Activated T-cell treated with anti-CD3 and anti-CD28 coated beads for 4 hours (primary cell): Measurements from ENCODE around the gene SPATC1L.

Source experiments
- DNase-seq: peaks from one replicate; pipeline ENCODE4 v3.0.0-alpha.2; 2020

SPATC1L gene

DNA sequence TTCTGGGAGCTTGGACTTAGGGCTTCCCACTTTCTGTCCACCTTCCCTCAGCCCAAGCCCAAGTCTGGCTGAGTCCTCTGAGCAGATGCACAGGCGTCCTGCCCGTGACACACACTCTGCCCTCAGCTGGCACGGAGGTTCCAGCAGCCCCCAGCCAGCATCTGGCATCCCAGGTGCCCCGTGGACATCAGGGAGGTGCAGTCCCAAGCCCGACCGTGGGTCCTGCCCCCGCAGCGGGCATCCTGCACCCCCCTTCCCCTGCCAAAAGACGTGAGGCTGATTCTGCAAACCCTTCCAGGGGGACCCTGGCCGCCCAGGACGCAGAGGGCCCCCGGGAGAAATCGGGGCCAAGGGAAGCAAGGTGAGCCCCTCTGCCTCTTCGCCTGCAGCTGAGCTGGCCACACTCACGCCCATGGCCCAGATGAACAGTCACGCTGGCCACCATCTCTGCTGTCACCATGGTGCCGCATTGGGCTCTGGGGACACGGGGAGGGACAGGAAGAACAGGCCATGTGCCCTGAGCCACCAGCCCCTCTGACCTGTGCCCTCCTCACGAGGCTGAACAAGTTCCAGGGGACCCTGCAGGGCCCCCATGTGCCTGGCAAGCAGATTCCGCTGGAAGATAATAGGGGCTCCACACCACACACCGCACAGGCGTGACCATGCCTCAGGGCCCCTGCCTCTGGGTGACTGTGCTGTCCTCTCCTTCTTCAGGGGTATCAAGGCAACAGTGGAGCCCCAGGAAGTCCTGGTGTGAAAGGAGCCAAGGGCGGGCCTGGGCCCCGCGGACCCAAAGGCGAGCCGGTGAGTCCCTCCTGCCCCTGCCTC lies 65.7 kb downstream of the SPATC1L start:
- no peak for DNase-seq

DNA sequence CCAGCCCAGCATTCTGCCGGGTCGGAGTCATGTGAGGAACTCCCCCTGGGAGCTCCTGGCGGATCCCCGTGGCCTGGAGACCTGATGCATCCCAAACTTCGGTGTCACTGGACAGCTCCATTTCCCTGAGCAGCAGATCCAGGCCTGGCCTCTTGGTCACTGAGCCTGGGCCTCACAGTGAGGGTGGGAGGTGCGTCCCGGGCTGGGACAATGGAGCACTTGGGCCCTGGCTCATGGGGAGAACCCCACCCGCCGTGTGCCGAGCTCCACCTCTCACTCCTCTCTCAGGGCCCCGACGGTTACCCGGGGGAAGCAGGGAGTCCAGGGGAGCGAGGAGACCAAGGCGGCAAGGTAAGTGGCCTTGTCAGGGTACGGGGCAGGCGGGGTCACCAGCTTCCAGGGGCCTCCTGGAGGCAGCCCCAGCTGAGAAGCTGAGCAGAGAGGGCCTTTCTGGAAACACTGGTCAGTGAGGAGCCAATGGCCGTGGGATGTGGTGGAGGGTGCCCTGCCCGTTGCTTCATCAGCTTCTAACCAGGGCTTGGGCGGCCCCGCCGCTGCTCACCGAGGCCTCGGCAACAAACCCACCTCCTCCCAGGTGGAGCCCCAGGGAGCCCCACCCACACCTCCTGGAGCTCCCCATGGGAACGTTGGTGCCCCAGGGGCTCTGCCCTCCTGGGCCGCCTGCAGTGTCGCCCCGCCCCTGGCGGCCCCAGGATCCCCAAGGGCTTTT lies 66.5 kb downstream of the SPATC1L start:
- no peak for DNase-seq

DNA sequence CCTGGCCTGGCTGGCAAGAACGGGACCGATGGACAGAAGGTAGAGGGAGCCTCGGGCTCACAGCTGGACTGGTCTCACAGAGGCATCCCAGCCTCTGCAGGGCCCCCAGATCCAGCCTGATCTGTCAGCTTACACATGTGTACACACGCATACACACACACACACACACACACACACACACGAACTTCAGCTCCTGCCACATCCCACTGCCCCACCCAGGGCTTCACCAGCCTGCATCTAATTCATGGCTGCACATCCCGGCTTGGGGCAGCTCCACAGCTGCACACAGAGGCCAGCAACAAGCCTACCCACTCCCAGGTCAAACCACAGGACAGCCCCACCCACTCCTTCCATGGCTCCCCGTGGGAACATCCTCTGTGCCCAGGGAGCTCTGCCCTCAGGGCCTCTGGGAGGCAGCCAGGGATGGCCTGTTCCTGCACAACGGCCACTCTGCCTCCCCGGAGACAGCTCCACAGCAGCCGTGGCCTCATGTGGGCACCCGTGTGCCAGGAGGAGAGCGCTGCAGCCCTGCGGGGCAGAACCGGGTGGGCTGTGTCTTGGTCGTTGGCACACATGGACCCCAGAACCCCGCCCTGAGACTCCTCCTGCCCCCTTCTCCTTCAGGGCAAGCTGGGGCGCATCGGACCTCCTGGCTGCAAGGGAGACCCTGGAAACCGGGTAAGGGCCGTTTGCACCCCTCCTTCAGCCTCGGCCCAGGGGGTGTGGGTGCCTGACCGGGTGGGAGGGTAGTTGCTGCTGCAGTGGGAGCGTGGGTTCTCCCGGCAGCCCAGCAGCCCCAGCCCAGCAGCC lies 67.3 kb downstream of the SPATC1L start:
- no peak for DNase-seq

DNA sequence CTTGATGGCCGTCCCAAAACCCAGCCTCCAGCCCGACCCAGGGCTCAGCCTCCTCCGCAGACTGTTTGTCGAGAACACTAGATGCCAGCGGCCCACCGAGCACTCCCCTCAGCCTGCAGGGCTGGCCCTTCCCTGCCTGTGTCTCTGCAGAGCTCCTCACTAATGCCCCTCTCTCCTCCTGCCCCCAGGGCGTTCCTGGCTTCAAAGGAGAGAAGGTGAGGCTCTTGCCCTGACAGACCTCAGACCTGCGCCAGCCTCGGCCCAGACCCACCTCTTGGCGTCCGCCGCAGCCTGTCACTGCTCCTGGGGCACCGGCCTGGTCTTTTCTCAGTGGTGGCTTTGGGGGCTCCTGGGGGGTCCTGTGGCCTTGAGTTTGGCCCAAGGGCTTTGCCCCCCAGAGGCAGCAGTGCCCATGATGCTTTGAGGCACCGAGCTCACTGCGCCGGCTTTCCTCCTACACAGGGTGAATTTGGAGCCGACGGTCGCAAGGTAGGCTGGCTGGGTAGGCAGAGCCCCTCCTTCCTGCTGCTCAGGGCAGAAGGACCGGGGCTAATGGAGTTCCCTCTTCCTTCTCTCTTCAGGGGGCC lies 68.0 kb downstream of the SPATC1L start:
- no peak for DNase-seq

DNA sequence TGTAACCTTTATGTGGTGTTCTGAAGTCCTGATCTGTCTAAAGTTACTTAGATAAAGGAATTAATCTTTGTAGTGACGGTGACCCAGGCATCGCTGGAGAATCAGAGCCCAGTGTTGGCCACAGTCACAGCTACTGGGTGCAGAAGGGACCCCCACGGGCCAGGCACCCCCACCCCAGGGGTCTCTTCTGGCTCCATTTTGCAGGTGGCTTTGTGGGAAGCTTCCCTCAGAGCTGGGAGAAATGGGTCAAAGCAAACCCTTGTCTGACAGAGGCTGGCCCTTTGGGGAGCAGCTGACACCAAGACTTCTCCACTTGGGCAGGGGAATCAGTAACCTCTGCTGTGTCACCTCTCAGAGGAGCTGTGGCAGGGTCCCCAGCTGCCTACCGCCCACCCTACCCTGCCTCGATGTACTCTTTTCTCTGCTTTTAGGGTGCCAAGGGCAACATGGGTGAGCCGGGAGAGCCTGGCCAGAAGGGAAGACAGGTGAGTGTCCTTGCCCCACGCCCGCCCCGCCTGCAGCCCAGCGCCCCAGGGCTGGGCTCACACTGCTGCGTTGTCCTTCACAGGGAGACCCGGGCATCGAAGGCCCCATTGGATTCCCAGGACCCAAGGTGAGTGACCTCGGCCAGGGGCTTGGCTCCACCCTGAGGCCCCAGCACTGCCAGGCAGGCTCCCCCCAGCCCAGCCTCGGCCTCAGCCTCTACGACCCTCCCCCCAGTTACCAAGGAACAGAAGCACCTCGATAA lies 68.6 kb downstream of the SPATC1L start:
- no peak for DNase-seq

DNA sequence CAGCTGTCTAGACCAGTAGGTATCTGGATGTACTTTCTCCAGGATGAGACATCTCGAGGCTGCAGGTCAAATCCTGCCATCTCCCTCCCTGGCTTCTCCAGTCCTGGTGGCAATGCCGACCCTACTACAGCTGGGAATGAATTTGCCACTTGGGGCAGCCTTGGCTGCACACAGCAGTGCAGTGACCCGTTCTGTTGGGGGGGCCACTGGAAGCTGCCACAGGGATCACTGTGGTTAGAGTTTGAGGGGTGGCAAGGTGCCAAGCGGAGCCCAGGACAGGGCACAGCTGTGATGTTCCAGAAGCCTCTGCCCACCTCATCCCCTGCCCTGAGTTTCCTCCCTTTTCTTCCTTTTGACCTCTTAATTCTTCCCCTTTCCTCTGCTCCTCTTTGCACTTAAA lies 69.3 kb downstream of the SPATC1L start:
- DNase-seq = no peak

DNA sequence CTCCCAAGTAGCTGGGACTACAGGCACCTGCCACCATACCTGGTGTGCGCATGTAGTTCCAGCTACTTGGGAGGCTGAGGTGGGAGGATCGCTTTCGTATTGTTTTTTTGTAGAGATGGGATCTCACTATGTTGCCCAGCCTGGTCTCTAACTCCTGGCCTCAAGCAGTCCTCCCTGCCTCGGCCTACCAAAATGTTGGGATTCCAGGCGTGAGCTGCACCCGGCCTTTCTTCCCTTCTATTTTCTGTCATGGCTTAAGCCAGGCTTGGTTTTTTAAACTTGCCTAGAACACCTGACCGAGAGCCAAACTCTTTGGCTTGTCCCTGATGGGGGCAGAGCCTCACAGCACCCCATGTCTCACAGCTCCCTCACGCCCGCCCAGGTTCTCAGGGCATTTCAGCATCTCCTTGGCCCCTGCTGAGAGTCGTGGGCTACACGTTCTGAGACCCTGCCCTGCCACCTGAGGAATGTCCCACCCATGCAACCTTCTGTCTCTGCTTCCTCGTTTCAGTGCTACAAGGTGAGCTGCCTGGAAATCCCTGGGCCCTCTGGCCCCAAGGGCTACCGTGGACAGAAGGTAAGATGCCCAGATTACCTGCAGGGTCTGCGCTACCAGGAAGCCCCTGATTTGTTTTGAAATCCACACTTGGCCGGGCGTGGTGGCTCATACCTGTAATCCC lies 70.6 kb downstream of the SPATC1L start:
- no peak for DNase-seq

DNA sequence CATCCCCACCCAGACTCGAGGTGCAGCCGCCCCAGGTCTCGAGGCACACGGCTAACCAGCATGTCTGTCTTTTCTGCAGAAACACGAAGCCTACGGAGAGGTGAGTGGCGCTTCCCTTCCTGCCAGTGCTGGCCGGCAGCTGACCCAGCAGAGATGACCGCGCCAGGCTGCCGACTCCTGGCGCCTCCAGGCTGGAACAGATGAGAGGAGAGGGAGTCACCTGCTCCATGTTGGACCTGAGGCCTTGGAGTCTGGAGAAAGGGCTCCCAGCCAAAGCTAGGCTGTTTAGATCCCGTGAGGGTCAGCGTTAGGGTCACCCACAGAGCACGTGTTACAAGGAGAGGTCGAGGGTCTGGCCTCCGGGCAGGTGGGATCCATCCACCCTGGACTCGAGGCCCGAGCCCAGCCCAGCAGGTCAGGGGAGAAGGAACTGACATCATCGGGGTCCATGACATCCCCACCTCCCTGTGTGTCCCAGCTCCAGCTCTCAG lies 71.5 kb downstream of the SPATC1L start:
- DNase-seq = no peak

DNA sequence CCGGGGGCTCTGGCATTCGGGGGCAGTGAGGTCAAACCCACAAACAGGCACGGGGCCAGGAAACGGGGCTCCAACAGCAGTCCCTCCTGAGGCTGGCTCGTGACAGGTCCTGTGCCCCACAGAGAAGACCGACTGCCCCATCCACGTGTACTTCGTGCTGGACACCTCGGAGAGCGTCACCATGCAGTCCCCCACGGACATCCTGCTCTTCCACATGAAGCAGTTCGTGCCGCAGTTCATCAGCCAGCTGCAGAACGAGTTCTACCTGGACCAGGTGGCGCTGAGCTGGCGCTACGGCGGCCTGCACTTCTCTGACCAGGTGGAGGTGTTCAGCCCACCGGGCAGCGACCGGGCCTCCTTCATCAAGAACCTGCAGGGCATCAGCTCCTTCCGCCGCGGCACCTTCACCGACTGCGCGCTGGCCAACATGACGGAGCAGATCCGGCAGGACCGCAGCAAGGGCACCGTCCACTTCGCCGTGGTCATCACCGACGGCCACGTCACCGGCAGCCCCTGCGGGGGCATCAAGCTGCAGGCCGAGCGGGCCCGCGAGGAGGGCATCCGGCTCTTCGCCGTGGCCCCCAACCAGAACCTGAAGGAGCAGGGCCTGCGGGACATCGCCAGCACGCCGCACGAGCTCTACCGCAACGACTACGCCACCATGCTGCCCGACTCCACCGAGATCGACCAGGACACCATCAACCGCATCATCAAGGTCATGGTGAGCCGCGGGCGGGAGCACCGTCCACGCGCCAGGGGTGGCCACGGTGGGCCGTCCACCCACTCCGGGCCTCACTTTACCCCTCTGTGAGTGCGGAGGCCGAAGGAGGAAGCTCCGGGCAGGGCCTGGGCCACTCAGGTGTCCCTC lies 72.2 kb downstream of the SPATC1L start:
- DNase-seq = no peak

DNA sequence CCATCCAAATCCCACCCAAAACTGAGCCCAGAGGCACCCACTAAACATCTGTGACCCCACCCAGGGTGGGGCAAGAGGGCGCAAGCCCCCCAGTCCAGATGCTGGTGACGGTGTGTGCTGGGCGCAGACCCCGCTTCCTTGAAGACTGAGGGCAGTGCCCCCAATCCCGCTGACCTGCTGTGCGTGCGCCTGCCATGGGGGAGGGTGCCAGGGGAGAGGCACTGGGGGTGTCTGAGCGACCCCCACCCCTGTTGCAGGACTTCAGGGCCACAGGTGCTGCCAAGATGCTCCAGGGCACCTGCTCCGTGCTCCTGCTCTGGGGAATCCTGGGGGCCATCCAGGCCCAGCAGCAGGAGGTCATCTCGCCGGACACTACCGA lies 73.1 kb downstream of the SPATC1L start:
- no peak for DNase-seq
